HG03457 (cell line): ENCODE data around the gene ANKH.
"Not testable (repeated sequence)": the region's sequence is repeated elsewhere in the genome, so short reads cannot be mapped to it uniquely, and the experiment has no call there.

Experiments used
- ATAC-seq: cut with Tn5 transposase; IDR thresholded peaks from one replicate; pipeline ENCODE4 v1.9.1; 2021; ENCODE audit warnings: moderate number of reproducible peaks; ENCODE audit not compliant: unreplicated experiment

The ANKH gene

GRCh38 chr5:14859150-14859549 lies 12.4 kb downstream of the ANKH start:
- ATAC-seq: no peak

- ATAC-seq: no peak
Observed at GRCh38 chr5:14855366-14855765, 16.2 kb downstream of the ANKH start.

GRCh38 chr5:14854799-14855198 lies 16.8 kb downstream of the ANKH start:
- no peak for ATAC-seq

- no peak for ATAC-seq
Observed at GRCh38 chr5:14853685-14854084, 17.9 kb downstream of the ANKH start.

GRCh38 chr5:14852779-14853178 lies 18.8 kb downstream of the ANKH start:
- ATAC-seq: no peak

GRCh38 chr5:14851999-14852526 lies 19.5 kb downstream of the ANKH start:
- ATAC-seq: no peak

- no peak for ATAC-seq
Observed at GRCh38 chr5:14851597-14851996, 20.0 kb downstream of the ANKH start.

- ATAC-seq: no peak
Observed at GRCh38 chr5:14851050-14851419, 20.5 kb downstream of the ANKH start.

- ATAC-seq: no peak
Observed at GRCh38 chr5:14850419-14851049, 21.0 kb downstream of the ANKH start.

- ATAC-seq: no peak
Observed at GRCh38 chr5:14849516-14850294, 21.9 kb downstream of the ANKH start.

- ATAC-seq: not testable (repeated sequence)
Observed at GRCh38 chr5:14848942-14849341, 22.6 kb downstream of the ANKH start.

- no peak for ATAC-seq
Observed at GRCh38 chr5:14848385-14848784, 23.2 kb downstream of the ANKH start.

- no peak for ATAC-seq
Observed at GRCh38 chr5:14847471-14847870, 24.1 kb downstream of the ANKH start.

- no peak for ATAC-seq
Observed at GRCh38 chr5:14842117-14842516, 29.5 kb downstream of the ANKH start.

- no peak for ATAC-seq
Observed at GRCh38 chr5:14840624-14841023, 31.0 kb downstream of the ANKH start.

- ATAC-seq: no peak
Observed at GRCh38 chr5:14838396-14839319, 32.9 kb downstream of the ANKH start.

GRCh38 chr5:14837423-14838122 lies 34.0 kb downstream of the ANKH start:
- not testable (repeated sequence) for ATAC-seq

GRCh38 chr5:14834584-14835550 lies 36.7 kb downstream of the ANKH start:
- ATAC-seq: no peak

- no peak for ATAC-seq
Observed at GRCh38 chr5:14834062-14834461, 37.5 kb downstream of the ANKH start.

GRCh38 chr5:14831006-14831338 lies 40.6 kb downstream of the ANKH start:
- ATAC-seq: no peak
